Middle frontal gyrus (tissue), 1 donor: ENCODE results near the gene CYP2E1.
"Not testable (repeated sequence)": the region's sequence is repeated elsewhere in the genome, so short reads cannot be mapped to it uniquely, and the experiment has no call there.

Experiments
- DNase-seq: peaks from one replicate; pipeline ENCODE4 v3.0.0-alpha.2; 2015; ENCODE audit warnings: low spot score; ENCODE audit errors: extremely low spot score

The CYP2E1 gene

GRCh38 chr10:133526957-133527588, at the start of gene CYP2E1:
CYP2E1 (plus strand) TSS chr10:133527363; CDS start chr10:133527396, 33 bp downstream.
- DNase-seq, result no peak

GRCh38 chr10:133481086-133481643, 46.0 kb upstream of the CYP2E1 start:
- DNase-seq, result no peak

- no peak for DNase-seq
Measured at GRCh38 chr10:133481657-133482056, 45.5 kb upstream of the CYP2E1 start.

- DNase-seq, result no peak
Measured at GRCh38 chr10:133484818-133485217, 42.3 kb upstream of the CYP2E1 start.

- DNase-seq, result no peak
Measured at GRCh38 chr10:133487085-133487484, 40.1 kb upstream of the CYP2E1 start.

GRCh38 chr10:133488354-133488753, 38.8 kb upstream of the CYP2E1 start:
- no peak for DNase-seq

- no peak for DNase-seq
Measured at GRCh38 chr10:133489816-133490588, 37.2 kb upstream of the CYP2E1 start.

- DNase-seq, result not testable (repeated sequence)
Measured at GRCh38 chr10:133493562-133493961, 33.6 kb upstream of the CYP2E1 start.

- DNase-seq, result not testable (repeated sequence)
Measured at GRCh38 chr10:133497363-133497762, 29.8 kb upstream of the CYP2E1 start.

GRCh38 chr10:133499176-133499575, 28.0 kb upstream of the CYP2E1 start:
- DNase-seq, result not testable (repeated sequence)

GRCh38 chr10:133500897-133501296, 26.3 kb upstream of the CYP2E1 start:
- not testable (repeated sequence) for DNase-seq

GRCh38 chr10:133509700-133510099, 17.5 kb upstream of the CYP2E1 start:
- no peak for DNase-seq

- no peak for DNase-seq
Measured at GRCh38 chr10:133511408-133511807, 15.8 kb upstream of the CYP2E1 start.

- DNase-seq, result no peak
Measured at GRCh38 chr10:133511907-133512528, 15.1 kb upstream of the CYP2E1 start.

GRCh38 chr10:133515471-133515870, 11.7 kb upstream of the CYP2E1 start:
- DNase-seq, result no peak

- DNase-seq, result no peak
Measured at GRCh38 chr10:133516057-133516456, 11.1 kb upstream of the CYP2E1 start.

- DNase-seq, result not testable (repeated sequence)
Measured at GRCh38 chr10:133518517-133518916, 8.6 kb upstream of the CYP2E1 start.

- DNase-seq, result peak; percentile 54
Measured at GRCh38 chr10:133520193-133520738, 6.9 kb upstream of the CYP2E1 start.

- DNase-seq, result no peak
Measured at GRCh38 chr10:133523631-133524203, 3.4 kb upstream of the CYP2E1 start.

- DNase-seq, result no peak
Measured at GRCh38 chr10:133525444-133525843, 1.7 kb upstream of the CYP2E1 start.

- DNase-seq, result no peak
Measured at GRCh38 chr10:133527771-133528271, 658 bp downstream of the CYP2E1 start.
